ENCODE data around the gene KSR1.
"Not testable (repeated sequence)": the region's sequence is repeated elsewhere in the genome, so short reads cannot be mapped to it uniquely, and the experiment has no call there.

KSR1 gene

GRCh38 chr17:27426471-27426870 is 29.8 kb upstream of the KSR1 start:
- DNase-seq (ENCODE audit: low read depth), result not testable (repeated sequence)

GRCh38 chr17:27427166-27427862 is 28.9 kb upstream of the KSR1 start:
- DNase-seq (ENCODE audit: low read depth), result not testable (repeated sequence)

DNA sequence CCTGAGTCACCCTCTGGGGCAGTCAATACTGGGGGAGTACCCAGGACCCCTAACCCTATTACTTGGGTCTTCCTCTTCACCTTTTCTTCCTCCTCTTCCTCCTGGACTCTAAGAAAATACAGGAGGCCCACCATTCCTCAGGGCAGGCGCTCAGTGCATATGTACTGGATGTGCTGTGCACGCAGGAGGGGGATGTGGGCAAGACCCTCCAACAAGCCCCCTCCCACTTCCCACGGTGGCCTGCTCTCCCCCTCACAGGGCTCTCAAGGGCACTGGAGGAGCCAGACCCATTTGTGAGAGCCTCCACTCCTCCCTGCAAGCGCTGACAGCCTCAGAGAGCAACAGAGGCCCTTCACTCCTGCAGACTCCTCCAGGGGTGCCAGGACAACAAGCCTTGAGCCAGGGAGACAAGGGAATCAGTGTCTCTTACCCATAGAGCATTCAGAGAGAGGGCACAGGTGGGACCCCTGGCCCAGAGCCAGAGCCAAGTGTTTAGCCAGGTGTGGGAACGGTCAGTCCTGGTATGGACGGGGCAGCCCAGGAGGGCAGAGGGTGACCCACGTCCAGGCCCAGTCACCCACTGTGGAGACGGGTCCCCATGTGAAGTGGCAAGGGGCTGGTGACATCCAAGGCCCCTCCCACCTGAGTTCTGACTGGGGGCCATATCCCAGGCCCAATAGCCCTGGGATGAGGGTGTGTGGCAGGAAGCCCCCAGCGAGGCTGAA is 27.3 kb upstream of the KSR1 start:
- no peak for DNase-seq (ENCODE audit: low read depth)

- no peak for DNase-seq (ENCODE audit: low read depth)
Measured at GRCh38 chr17:27429666-27430382, 26.4 kb upstream of the KSR1 start.

DNA sequence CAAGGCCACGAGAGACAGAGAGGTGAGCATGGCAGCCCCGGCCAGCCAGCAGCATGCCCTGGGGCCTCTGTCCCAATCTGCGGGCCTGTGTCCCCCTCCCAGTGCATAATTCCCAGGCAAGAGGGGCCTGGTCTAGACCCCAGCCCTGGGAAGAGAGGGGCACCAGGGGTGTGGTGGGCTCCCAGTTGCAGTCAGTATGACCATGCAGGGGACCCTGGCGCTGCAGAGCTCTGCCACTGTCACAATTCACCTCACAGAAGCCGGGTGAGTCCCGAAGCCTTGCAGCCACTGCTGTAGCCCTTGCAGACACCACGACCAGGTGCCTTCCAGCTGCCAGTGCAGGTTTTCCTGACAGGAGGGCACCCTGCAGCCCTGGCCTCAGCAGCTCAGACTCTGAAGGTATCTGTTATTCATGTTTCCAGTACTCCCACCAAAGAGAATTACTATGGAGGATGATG is 25.8 kb upstream of the KSR1 start:
- DNase-seq (ENCODE audit: low read depth), result no peak

- no peak for DNase-seq (ENCODE audit: low read depth)
Measured at GRCh38 chr17:27430882-27431491, 25.3 kb upstream of the KSR1 start.

DNA sequence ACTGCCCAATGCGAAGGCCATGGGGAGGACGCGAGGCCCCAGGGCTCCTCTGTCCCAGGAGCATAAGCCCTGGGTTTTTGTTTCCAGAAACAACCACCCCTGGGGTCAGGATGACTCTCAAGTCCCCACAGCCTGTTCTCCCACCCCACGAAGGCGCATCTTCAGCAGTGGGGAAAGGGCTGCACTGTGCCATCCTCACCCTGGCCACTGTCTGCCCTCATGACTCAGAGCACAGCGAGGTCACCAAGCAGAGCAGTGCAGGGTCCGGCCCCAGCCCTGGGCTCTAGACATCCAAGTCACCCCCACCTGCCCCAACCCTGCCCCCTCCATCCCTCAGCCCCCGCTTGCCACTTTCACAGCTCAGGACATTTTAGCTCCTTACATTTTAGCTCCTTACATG is 22.7 kb upstream of the KSR1 start:
- no peak for DNase-seq (ENCODE audit: low read depth)

DNA sequence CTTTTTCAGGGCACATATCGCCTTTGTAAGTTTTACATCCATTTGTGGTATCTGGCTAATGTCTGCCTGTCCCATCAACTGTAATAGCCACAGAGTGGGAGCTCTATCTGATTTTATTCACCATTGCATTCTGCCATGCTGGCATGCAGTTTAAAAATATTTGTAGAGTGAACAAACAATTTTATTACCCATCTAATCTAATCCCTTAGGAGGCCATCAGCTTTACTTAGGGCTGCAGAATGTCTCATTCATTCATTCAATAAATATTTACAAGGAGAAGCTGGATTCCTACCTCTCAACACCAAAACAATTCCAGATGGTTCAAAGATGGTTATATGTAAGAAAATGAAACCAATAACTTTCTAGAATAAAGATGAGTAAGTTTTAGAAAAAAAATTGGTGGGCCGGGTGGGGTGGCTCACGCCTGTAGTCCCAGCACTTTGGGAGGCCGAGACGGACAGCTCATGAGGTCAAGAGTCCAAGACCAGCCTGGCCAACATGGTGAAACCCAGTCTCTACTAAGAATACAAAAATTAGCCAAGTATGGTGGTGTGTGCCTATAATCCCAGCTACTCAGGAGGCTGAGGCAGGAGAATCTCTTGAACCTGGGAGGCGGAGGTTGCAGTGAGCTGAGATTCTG is 20.7 kb upstream of the KSR1 start:
- DNase-seq (ENCODE audit: low read depth), result not testable (repeated sequence)

DNA sequence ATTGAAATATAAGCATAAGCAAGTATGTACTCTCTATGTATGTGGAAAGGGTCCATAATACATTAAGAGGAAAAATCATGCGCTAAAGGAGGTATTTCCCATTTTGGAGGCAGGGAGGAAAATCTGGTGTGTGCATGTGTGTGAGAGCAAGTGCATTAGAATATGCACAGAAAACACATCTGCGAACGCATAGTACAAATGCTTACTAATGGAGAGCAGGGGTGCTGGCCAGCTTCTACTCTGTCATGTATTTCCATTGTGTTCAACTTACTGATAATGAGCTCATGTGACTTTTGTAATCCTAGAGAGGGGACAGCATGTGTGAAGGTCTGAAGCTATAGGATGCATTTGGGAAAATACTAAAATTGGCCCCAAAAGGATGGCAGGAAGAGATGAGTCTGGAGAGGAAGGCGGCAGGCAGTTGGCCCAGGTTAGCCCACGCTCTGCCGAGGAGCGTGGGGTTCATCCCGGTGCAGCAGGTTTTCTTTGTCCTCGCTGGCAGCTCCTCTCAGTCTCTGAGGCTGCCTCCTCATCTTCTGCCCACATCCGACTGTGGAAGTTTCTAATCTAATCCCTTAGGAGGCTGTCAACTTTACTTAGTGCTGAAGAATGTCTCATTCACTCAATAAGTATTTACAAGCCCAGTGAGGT is 17.8 kb upstream of the KSR1 start:
- DNase-seq (ENCODE audit: low read depth), result no peak

GRCh38 chr17:27439342-27439741 is 16.9 kb upstream of the KSR1 start:
- no peak for DNase-seq (ENCODE audit: low read depth)

GRCh38 chr17:27442702-27443101 is 13.5 kb upstream of the KSR1 start:
- no peak for DNase-seq (ENCODE audit: low read depth)

GRCh38 chr17:27443491-27443890 is 12.8 kb upstream of the KSR1 start:
- DNase-seq (ENCODE audit: low read depth), result no peak

- no peak for DNase-seq (ENCODE audit: low read depth)
Measured at GRCh38 chr17:27445971-27446370, 10.3 kb upstream of the KSR1 start.

GRCh38 chr17:27446569-27447301 is 9.5 kb upstream of the KSR1 start:
- DNase-seq (ENCODE audit: low read depth), result no peak

DNA sequence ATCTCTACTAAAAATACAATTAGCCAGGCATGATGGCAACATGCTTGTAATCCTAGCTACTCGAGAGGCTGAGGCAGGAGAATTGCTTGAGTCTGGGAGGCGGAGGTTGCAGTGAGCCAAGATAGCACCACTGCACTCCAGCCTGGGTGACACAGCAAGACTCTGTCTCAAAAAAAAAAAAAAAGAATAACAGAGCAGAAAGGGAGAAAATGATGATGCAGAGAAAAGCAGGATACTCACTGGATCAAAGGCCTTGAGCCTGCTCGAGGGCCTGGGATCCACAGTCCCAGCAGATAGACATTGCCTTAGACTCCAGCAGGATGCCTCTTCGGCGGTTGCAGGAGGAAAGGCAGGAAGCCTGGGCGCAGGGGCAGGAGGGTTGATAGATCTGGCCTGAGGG is 7.7 kb upstream of the KSR1 start:
- not testable (repeated sequence) for DNase-seq (ENCODE audit: low read depth)

- no peak for DNase-seq (ENCODE audit: low read depth)
Measured at GRCh38 chr17:27449541-27449940, 6.7 kb upstream of the KSR1 start.

GRCh38 chr17:27449988-27450387 is 6.3 kb upstream of the KSR1 start:
- no peak for DNase-seq (ENCODE audit: low read depth)

GRCh38 chr17:27450416-27450815 is 5.8 kb upstream of the KSR1 start:
- no peak for DNase-seq (ENCODE audit: low read depth)

GRCh38 chr17:27451906-27452305 is 4.3 kb upstream of the KSR1 start:
- no peak for DNase-seq (ENCODE audit: low read depth)

DNA sequence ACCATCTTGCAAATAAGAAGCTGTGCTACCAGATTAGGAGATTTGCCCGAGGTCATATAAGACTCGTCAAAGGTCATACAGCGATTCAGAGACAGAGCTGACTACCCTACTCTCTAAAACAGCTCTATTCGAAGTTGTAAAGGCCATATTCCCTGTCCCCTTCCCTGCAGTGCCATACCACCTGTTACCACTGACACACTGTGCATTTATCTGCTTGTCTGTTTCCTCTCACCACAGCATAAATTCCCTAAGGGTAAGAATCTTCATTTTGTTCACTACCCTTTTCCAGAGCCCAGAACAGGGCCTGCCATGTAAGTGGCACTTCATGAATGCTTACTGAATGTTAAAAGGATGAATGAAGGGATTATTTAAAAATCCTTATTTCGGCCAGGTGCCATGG is 3.4 kb upstream of the KSR1 start:
- no peak for DNase-seq (ENCODE audit: low read depth)

- DNase-seq (ENCODE audit: low read depth), result no peak
Measured at GRCh38 chr17:27453471-27453870, 2.8 kb upstream of the KSR1 start.

Measured in stimulated activated CD8-positive, alpha-beta memory T cell treated with anti-CD3 and anti-CD28 coated beads, Interleukin-15, amount 100 ng/mL, for 24 hours (primary cell).